GM19351 (cell line): ENCODE measurements around the gene SP100.
"Not testable (repeated sequence)": the region's sequence is repeated elsewhere in the genome, so short reads cannot be mapped to it uniquely, and the experiment has no call there.

Source experiments
- ATAC-seq: cut with Tn5 transposase; IDR thresholded peaks from one replicate; pipeline ENCODE4 v1.9.1; 2021; ENCODE audit warnings: mild to moderate bottlenecking, moderate library complexity; ENCODE audit not compliant: unreplicated experiment

Gene SP100

DNA sequence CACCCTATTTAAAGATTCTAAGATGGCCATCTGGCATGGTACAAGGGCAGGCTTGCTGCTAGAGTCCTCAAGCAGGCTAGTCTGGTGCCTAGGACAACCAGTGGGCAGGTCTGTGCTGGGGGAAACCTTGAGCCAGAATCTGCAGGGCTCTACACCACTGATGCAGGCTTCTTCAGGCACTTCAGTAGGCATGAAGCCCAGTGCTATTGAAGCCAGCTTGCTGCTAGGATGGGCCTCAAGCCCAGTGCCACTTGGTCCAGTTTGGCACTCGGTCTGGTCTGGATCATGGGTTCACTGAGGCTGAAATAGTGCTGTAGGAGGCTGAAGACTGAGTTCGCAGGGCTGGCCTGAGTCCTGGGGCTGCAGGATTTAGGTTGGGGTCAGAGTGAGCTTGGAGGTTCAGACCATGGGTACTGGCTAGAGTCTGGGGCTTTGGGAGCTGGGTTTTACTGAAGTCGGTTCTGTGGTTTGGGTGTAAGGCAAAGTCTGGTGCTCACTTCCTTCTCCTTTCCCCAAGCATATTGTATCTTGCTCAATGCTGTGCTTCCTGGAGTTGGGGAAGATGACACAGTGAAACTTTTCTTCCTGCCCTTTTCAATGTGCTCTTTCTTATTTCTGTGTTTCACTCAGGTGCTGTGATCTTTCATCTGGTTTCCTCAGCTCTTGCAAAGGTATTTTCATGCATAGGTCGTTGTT is 41.2 kb downstream of the SP100 start:
- no peak for ATAC-seq

DNA sequence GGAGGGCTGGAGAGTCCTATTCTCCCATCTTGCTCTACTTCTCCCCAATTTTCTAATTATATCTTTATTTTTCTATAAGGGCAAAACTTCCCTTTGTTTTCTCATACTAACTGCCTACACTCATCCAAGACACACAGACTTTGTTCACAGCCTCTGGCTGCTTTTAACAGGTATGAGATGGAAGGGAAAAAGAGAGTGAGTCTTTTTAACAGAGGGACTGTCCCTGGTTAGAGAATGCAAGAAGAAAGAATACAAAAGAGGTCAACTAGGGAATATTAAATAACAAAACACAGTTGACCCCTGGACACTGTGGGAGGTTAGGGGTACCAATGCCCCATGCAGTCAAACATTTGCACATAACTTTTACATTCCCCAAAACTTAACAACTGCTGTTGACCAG is 41.8 kb downstream of the SP100 start:
- ATAC-seq, result no peak

DNA sequence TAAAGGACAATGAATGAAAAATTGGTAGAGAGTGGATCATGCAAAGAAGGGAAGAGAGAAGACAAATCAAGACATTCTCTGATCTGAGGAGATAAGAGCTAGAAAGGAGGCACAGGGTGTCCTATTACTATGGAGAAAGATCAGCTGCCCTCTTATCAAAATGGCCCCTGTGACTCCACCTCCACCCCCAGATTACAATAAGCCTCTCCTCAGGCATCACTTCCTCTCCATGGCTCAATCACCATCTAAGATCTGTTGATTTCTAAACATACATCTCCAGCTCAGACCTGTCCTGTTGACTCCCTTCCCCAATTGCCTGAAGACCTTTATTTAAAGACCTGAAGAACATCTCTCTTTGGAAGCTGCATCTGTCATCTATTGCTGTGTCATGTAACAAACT is 43.2 kb downstream of the SP100 start:
- ATAC-seq, result no peak

DNA sequence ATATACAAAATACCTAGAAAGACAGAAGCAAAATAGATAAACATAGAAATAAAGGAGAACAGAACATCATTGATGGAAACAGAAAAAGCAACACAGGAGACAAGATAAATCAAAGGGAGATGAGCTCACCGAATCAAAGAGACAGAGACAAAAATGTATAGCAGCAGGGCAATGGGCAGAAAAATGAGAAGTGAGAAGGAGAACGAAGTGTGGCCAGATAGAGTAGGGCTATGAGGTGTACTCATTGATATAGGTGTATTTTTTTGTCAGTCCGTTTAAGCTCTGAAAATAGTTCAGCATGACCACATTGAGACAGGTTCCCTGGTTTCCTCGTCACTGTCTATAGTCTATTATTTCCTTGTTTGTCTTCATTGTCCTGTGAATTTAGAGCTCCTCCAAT is 55.1 kb downstream of the SP100 start:
- peak; percentile 74 for ATAC-seq

DNA sequence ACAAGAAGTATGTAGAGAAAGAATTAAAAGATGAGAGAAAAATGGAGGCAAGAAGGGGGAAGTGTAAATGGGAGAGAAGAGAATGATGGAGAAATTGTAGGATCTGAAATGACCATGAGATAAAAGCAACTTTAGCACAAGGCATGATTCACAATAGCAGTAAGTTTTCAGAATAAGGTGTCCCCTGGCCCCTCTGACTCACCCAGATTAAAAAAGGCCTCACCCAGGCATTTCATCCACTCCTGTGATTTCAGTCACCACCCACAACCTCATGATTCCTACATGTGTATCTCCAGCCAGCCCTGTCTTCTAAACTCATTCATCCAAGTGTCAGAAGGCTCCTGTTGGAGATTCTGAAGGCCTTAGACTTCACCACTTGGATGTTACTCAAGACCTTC is 56.6 kb downstream of the SP100 start:
- peak; percentile 39 for ATAC-seq

DNA sequence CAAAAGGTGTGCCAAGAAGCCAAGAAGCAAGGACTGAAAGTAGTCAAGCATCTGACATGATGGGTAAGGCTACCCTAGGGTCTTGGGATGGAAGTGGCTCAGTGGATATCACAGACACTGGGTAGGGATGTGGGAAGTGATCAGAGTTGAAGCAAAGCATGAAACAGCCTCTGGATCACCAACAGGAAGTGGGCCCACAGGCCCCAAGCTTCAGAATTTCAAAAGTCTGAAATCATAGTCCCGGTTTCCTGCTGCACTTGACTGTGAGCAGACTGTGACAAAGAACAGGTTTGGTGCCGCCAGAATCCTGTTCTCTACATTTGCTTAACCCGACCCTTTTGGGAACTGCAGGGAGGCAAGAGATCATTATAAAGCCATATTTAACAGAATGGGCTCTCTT is 57.4 kb downstream of the SP100 start:
- no peak for ATAC-seq

DNA sequence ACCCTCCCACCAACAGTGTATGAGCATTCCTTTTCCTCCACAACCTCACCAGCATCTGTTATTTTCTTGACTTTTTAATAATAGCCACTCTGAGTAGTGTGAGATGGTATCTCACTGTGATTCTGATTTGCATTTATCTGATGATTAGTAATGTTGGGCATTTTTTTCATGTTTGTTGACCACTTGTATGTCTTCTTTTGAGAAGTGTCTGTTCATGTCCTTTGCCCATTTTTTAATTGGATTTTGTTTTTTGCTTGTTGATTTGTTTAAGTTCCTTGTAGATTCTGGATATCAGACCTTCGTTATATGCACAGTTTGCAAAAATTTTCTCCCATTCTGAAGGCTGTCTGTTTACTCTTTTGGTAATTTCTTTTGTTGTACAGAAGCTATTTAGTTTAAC is 59.1 kb downstream of the SP100 start:
- ATAC-seq, result no peak

DNA sequence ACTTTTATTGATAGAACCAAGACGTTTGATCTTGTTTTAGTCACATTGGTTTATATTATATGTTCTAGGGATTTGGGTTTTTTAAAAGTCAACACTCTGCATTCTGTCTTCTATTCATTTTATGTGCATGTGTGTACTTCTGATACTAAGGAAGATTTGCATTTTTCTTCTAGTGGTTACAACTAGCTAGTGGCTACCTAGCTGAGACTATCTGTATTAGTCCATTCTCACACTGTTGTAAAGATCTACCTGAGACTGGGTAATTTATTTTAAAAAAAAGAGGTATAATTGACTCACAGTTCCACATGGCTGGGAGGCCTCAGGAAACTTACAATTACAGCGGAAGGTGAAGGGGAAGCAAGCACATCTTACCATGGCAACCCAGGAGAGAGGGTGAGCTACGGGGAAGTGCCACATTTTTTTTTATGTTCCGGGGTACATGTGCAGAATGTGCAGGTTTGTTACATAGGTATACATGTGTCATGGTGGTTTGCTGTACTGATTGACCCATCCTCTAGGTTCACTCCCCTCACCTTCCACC is 69.9 kb downstream of the SP100 start:
- no peak for ATAC-seq

DNA sequence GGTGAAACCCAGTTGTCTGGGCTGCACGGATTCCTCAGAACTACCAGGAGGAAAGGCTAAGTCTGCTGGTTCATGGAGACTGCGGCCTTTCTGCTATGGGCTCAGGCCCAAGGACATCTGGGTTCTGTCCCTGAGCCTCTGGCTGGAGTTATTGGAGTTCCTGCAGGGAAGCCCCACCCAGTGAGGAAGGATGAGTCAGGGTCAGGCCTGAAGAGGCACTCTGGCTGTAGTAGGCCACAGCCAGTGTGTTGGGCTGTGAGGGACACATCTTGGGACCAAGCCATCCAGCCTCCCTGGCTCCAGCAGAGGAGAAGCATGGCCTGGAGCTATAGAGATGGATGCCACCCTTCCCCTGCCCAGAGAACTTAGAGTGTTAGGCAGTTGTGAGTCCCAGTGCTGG is 75.2 kb downstream of the SP100 start:
- ATAC-seq, result not testable (repeated sequence)

DNA sequence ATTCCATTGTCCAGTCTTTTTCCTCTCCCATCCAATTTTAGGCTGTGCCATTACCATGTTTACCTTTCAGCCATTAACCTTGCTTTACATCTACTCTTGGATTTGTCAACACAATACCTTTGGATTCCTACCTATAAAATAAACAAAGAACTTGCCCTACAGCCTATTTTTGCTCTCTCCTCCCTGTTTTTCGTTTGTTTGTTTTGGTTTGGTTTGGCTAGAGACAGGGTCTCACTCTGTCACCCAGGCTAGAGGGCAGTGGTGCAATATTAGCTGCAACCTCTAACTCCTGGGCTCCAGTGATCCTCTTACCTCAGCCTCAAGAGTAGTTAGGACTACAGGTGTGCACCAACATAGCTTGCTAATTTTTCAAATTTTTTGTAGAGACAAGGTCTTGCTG is 76.1 kb downstream of the SP100 start:
- ATAC-seq, result no peak

DNA sequence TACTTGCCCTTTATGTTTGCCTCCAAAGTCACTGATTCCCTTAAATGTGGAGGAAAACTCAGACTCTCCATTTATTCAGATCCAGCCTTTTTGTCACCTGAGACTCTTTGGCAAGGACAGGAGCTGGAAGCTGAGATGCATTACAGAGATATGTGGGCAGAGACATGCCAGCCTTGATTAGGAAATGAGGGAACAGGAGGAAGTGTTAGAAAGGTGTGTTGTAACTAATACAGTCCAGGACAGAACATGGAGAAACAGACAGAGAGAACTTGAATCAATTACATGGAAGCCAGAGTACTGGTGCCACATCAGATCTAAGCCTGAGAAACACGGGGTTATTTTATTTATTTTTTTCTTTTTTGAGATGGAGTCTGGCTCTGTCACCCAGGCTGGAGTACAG is 79.0 kb downstream of the SP100 start:
- ATAC-seq, result no peak

DNA sequence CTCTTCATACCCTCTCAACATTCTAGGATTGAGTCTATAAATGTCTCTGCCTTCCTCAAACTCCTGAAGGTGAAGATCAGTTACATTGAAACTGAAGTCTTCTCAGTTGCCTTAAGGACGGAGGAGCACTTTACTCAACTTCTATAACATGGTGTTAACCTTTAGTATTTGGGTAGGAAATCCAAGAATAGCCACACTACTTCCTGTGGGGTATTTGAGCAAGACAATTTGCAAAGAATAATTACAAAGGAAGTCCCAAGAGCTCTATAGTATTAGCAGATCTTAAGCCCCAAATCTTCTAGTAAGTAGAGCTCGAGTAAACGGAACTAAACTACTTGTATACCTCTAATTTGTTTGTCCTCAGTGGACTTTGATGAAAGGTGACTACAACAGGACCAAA is 80.9 kb downstream of the SP100 start:
- ATAC-seq, result peak; percentile 79

DNA sequence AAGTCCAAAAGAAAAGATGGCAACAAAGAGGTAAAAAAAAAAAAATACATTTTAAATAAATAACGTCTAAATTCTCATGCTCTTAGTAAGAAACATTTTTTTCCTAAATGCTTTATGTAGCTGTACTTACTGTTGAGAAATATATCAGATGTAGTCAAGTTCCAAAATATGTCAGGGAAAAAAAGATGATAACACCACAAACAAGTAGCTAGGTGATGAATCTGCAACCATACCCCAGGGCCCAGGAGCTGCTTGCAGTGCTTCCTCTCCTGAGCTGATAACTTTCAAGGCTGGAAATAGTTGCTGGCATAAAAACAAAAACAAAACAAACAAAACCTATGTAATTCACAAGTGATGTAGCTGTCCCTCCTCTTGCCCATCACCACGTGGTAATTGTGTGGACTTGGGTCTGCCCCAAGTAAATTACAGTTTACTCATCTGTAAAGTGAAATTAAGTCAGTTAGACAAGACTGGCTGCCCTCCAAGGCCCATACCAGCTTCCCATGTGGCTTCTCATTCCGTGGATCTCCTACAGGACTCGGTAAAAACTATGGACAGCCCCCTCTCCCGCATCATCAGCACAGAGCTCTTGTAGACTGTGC is 82.6 kb downstream of the SP100 start:
- no peak for ATAC-seq

DNA sequence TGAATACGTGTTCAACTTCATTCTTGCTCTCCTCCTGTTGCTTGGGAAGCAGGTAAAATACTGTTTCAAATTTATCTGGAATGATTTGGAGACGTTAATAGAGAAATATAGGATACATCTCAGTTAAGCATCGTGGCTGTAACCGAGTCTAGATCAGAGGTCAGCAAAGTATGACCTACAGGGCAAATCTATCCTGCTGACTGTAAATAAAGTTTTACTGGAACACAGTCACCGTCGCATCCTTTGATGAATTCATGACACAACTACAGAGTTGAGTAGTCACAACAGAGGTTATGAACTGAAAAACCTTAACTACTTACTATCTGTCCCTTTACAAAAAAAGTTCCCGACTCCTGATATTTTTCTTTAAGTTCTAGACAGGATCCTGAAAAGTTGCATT is 86.6 kb downstream of the SP100 start:
- ATAC-seq, result no peak

DNA sequence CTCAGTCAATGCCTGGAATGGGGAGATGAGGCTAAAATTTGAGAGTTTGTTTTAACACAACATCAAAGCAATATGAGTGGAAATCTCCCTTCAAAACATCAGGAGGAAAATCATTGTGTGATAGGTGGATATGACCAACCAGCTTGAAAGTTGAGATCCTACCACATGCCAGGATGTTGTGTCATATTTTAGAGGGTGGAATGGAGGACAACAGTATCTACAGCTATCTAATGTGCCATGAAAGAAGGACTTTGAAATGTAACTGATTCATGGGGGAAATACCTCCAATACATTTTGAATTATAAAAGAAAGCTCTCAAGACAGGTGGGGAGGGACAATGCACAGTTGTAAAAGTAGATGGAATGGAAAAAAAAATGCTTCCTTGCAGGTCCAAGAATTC is 87.8 kb downstream of the SP100 start:
- no peak for ATAC-seq

DNA sequence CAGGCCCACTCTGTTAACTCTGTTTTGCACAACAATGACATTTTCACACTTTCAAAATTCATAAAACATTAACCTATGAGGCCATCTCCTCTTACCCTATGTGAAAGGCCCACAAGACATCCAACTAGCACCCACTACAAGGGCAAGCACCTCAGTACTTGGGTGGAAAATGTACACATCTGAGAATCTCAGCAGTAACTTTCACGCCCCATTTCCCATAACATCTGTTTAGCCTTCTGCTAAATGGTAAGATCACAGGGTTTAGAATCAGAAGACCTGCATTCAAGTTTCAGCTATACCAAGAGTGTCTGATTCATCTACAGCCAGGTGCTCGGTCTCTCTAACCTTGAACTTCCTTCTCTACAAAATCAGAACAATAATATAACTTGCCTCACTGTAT is 89.2 kb downstream of the SP100 start:
- peak; percentile 81 for ATAC-seq

DNA sequence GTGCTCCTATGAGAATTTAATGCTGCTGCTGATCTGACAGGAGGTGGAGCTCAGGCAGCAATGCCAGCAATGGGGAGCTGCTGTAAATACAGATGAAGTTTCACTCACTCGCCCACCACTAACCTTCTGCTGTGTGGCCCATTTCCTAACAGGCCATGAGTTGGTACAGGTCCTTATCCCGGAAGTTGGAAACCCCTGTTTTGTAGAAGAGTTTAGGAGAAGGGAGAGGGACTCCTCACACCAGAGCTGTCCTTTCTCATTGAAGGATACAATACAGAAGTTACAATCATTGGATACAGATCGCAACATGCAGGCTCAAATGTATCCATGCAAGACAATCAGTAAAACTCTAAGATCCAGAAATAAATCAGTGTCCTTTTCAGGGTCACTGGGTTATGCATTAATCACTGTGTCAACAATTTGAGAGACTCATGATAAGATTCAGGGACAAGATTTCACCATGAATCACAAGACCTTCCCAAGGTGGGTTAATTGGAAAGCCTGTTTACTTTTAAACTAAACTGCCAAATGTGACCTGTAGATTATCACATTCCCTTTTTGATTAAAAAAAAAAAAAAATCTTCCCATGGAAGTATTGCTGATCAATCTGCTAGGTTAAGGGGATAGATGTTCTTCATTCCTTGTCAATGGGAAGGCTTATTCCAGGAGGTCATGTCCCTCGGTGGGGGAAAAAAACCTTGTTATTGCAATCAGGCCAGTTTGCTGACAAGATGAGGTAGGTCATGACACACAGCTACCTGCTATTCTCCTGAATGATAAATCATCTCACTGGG is 97.2 kb downstream of the SP100 start:
- ATAC-seq, result no peak

DNA sequence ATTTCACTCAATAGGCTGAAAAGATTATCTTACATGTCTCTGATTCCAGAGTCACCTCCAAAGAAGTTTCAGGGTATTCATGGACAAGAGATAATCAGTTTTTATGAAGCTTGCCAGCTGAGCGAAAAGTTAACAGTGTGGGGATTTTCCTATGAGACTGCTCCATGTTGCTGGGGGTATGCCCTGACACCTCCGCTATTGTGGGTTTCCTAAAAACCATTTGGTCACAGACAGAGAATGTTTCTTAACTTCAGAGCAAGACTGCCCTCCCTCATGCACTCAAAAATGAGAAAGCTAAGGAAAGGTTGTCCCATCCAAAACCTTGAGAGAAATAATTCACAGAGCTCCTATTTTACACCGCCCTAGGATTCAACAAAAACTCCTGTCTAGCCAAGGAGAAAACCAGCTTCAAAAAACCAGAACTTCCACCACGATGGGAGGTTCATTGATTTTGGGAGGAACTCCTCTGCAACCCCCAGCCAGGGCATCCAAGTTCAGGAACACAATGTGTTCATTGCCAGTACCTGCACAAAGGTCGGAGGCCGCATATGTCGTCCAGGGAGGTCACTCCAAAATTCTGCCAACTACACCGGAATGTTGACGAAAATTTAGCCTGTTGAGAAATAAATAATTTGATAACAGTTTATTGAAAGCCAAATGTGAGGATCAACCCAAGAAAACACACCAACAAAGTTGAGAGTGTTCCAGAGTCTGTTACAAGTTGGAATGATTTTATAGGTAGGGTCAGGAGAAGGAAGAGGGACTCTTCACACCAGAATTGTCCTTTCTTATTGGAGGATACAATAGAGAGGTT is 104.3 kb downstream of the SP100 start:
- ATAC-seq, result no peak

DNA sequence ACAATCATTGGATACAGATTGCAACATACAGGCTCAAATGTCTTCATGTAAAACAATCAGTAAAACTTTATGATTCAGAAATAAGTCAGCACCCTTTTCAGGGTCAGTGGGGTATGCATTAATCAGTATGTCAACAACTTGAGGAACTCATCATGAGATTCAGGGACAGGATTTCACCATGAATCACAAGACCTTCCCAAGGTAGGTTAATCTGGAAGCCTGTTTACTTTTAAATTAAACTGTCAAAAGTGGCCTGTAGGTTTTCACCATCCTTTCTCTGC is 104.8 kb downstream of the SP100 start:
- no peak for ATAC-seq

DNA sequence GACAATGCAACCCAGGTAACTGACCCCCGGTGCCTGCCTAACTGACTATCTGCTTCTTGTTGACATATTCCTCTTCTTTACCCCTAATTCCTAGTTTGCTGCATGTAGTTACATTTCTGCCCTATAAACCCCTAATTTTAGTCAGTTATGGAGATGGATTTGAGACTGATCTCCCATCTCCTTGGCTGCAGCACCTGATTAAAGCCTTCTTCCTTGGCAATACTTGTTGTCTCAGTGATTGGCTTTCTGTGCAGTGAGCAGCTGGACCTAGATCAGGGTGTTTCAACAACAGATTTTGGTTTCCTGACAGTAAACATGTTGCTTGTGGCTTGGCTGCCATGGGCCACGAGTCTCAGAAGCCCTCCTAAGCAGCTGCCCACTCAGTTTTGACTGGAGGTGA is 105.4 kb downstream of the SP100 start:
- no peak for ATAC-seq

DNA sequence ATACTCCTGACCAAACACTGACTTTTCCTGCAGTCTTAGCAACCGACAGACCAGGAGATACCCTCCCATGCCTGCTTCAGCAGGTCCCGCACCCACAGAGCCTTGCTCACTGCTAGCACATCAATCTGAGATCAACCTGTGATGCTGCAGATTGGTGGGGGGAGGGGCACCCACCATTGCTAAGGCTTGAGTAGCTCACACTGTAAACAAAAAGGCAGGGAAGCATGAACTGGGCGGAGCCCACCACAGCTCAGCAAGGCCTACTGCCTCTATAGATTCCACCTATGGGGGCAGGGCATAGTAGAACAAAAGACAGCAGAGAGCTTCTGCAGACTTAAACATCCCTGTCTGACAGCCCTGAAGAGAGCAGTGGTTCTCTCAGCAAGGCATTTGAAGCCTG is 109.7 kb downstream of the SP100 start:
- ATAC-seq, result no peak
